ENCODE results near the gene MS4A13.

DNA sequence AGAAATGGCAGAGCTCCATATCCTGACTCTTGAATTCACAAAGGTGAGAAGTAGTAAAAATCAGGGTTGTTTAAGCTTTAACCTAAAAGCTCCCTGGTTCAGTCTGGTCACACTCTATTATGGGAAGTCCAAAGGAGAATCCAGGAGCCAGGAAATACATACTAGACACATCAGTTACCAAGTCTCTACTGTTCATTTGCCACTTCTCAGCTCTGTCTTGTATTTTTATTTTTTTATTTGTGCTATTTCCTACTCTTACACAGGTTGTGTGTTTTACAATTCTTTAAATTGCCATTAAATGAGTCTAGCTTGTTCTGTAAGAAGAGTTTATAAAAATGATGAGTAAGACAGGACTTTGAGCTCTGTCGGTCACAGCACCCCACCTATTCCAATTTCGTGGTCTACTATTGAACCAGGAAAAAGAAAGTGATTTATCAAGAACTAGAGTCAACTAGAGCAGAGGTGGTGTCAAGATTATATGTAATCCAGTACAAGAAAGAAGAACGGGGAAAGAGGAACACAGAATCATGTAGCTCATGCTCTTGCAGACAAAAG, 12.9 kb upstream of the MS4A13 start:
- TF ChIP-seq NR2F2 (IDR thresholded peaks at IDR 0.05), result no peak
- no peak for TF ChIP-seq RAD21 (IDR thresholded peaks at IDR 0.05)
